NCI-H2081 (cell line): ENCODE data around the gene GLIS1.
"Not testable (repeated sequence)": the region's sequence is repeated elsewhere in the genome, so short reads cannot be mapped to it uniquely, and the experiment has no call there.

Experiments
- DNase-seq, 2 experiments: peaks; one replicate each; lab custom pipeline; 2025; lab: John Stamatoyannopoulos, UW

The GLIS1 gene

DNA sequence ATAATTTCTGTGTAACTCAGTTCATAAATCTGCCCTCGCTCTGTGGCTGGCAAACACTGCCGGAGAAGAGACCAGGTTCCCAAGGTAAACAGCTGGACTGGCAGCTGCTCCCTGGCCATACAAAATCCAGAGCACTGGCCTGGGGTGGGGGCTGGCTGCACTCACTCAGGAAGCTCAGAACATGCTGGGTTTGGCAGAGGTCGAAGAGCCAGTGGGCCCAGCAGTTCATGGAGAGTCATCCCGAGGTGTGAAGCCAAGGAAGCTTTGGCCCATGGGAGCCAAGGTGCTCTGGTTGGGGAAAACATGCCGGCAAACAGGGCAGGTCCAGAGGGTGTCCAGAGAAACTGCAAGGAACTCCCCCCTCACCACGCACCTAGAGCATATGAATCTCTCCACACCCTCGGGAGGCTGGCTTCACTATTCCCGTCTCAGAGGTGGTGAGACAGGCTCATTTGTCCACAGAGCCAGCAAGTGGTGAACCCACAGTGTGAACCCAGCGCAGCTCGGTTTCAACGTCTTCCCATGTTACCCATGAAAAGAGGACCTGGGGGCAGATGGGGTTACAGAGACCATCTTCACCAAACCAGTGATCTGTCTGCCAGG, 177.4 kb downstream of the GLIS1 start:
- DNase-seq, result no peak

DNA sequence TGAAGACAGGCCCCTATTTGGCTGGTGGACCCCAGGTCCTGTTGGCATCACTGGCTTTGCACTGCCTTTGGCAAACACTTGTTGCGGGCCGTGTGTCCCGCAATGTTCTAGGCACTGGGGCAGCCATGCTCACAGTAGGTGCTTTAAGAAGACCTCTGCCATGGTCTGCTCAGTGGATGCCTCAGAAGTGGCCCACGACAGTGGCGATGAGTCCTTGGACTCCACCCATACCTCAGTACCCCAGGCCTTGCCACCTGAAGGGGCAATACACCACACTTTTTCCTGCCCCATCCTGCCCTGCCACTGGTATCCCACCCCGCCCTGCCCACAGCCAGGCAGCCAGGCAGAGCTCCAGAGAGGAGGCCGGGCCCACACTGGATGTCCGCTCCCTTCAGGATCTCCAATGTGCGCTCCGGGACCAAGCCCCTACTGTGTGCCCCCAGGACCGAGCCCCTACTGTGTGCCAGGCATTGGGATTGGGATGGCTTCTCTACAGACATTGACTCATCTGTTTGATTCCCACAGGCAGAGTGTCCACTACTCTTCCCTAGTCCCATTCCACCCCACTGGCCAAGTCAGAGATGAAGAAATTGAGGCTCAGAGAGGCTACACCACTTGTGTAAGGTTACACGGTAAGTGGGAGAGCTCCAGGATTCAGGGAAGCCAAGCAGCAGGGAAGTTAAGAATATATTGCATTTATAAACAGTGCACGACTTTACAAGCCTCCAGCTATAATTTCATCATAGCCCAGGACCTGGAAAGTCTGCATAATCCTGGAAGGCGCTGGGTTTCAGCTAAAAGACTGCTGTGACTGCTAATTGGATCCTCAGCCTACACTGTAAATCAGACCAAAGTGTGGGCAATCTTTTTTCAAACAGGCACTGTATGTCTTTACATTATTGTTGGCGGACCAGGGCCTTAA, 178.1 kb downstream of the GLIS1 start:
- no peak for DNase-seq

DNA sequence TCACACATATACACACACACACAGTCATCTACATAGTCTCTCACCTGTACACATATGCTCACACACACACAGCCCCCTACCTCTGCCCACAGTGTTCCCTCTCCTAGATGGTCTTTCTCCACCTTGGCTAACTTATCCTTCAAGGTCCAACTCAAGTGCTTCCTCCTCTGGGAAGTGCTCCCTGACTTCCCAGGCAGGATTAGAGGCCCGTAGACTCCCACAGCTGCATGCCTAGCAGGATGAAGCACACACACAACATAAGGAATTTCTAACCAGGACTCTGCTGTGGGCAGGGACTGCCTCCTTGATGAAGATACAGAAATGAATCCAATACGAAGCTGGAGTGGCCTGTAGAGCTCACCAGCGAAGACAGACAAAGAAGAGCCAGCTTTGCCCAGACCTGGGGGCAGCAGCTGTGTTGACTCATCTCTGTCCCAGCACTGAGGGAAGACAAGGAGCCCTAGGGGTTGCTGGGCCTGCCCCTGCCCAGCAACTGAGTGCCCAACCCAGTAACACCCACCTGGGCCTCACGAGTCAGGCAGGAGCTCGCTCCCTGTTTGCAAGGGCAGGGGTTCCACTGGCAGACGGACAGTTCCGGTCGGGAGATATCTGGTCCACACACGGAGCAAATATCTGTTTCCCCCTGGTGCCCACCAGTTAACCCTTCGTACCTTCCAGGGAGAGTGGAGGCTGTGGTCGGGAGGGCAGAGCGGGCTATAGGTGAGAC, 178.9 kb downstream of the GLIS1 start:
- no peak for DNase-seq

DNA sequence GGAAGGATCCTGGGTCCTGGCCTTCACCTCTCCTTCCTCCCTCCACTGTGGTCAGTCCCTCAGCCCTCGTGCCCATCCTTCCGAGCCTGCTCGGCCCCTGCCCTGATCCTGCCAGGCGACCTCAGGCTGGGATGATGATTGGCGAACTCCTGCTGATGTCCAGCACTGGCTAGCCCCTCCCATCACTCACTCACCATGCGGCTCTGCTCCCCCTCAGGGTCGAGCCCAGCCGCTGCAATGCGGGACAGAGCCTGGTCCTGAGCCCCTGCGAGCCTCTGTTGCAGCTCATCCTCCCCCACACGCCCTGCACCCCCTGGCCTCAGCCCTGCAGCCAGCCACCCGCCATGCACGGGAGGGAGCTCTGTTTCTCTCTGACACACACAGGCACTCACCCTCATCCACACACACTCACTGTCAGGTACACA, 179.6 kb downstream of the GLIS1 start:
- no peak for DNase-seq

DNA sequence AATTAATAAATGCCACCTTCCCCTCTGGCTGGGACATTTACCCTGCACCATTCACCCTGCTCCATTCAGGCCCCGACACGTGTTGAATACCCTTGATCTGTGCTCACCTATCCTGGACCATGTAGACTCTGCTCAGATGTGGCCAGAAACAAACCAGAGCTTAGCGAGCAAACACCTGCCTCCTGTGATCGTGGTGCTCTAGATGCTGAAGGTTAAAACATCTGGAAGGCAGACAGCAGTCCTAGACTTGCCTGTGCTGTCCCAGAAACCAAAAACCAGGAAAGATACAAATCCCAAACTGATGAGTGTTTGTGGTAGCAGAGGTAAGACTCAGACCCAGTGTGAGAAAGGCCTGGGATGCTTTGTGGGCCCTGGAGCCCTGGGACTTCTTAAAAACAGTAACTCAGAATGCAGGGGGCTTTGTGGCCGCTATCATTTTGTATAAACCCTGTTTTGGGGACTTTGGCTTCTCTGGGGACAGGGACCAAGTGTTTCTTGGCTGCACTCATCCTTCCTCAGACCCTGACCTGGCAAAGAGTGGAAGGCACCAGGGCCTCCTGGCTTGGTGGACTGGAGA, 180.1 kb downstream of the GLIS1 start:
- DNase-seq, result no peak

DNA sequence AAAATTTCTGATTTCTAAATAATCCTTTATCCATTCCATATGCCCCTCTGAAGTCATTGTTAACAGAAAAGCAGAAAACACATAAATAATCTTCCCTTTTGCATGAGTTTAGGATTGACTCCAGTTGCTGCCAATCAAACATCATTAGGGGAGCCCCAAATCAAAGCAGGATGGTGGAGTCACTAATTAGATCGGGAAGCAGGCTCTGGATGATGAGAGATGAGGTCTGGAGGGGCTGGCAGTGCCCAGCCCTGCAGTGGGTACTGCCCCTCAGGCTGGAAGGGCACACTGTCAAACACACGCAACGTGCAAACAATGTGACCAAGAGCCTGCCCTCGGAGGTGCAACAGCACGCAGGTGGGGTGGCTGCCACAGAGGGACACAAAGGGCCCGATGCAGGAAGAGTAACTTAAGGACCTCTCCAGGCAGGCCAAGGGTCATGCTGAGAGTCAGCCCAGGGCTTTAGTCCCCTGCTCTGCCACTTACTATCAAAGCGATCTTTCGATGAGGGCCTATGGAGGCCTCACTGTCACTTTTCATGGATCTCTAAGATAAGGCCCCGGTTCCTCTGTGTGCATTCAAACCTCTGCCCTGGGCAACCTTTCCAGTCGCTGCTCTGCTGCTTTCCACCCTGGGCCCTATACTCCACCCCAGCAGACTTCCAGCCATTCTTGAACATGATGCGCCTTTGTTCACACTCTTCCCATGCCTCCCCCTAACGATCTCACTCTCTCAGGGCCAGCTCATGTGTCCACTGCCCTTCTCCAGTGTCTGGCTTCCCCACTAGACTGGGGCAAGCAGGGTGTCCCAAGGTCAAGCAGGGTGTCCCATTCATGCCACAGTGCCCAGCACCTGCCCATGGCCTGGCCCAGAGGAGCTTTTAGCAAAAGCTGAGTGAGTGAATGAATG, 180.9 kb downstream of the GLIS1 start:
- DNase-seq, result no peak

DNA sequence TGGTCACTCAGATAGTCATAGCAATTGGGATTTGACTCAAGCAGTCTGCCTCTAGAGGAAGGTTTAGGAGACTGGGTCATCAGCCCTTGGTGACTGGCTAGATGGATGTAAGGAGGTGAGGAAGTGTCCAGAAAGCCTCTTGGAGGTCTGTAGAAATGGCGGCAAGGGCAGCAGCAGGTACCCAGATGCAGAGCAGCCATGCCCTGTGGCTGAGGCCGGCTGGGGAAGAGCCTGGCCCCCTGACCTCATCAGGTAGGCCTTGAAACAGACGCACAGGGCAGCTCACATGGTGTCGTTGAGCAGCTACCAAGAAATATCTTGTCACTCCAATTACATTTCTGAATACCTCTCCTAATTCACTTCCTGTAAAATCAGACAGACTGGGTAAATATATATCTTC, 181.6 kb downstream of the GLIS1 start:
- no peak for DNase-seq

DNA sequence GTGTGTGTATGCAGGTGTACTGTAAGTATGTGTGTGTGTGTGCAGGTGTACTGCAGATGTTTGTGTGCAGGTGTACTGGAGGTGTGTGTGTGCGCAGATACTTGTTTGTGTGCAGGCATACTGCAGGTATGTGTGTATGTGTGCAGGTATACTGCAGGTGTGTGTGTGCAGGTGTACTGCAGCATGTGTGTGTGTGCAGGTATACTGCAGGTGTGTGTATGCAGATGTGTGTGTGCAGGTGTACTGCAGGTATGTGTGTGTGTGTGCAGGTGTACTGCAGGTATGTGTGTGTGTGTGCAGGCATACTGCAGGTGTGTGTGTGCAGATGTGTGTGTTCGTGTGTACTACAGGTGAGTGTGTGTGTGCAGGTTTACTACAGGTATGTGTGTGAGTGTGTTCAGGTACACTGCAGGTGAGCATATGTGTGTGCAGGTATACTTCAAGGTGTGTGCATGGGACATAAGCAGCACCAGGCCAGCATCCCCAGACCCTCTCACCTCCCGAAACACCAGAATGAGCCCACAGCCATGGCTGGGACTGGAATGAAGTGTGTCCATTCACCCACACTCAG, 182.2 kb downstream of the GLIS1 start:
- no peak for DNase-seq

DNA sequence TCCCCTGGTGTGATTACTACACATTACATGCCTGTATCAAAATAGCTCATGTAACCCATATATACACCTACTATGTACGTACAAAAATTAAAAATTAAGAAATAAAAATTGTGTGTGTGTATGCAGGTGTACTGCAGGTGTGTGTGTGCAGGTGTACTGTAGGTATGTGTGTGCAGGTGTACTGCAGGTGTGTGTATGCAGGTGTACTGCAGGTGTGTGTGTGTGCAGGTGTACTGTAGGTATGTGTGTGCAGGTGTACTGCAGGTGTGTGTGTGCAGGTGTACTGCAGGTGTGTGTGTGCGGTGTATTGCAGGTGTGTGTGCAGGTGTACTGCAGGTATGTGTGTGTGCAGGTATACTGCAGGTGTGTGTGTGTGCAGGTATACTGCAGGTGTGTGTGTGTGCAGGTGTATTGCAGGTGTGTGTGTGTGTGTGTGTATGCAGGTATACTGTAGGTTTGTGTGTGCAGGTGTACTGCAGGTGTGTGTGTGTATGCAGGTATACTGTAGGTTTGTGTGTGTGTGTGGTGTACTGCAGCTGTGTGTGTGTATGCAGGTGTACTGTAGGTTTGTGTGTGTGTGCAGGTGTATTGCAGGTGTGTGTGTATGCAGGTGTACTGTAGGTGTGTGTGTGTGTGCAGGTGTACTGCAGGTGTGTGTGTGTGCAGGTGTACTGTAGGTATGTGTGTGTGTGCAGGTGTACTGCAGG, 183.2 kb downstream of the GLIS1 start:
- not testable (repeated sequence) for DNase-seq

DNA sequence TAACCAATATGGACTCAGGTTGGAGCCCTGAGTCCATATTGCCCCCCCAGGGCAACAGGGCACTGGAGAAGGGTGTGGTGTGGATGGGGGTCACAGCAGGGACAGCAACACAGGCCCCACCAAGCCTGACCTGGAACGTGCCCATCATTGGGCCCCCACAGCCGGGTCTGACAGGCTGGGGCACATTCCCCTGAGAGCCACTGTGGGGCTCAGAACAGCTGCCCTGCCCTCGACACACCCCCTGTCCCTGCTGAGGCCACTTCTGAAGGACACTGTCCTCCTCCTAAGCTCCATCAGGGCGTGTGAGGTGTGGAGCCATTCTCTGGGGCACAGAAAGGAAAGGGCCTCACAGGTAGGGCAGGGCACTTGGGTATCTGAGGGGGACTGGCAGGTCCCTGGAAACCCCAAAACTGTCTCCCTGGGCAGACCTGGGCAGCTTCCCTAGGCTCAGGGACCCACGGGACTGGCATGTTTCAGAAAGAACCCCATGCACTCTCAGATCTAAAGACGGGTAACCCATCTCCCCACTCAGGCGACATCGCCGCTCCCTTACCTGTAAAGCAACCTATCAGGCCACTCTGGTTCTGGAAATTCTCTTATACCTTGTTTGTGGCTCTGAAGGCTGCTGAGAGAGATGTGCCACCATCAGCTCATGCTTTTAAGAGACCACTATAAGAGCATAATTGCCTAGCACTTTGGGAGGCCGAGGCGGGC, 184.2 kb downstream of the GLIS1 start:
- no peak for DNase-seq

DNA sequence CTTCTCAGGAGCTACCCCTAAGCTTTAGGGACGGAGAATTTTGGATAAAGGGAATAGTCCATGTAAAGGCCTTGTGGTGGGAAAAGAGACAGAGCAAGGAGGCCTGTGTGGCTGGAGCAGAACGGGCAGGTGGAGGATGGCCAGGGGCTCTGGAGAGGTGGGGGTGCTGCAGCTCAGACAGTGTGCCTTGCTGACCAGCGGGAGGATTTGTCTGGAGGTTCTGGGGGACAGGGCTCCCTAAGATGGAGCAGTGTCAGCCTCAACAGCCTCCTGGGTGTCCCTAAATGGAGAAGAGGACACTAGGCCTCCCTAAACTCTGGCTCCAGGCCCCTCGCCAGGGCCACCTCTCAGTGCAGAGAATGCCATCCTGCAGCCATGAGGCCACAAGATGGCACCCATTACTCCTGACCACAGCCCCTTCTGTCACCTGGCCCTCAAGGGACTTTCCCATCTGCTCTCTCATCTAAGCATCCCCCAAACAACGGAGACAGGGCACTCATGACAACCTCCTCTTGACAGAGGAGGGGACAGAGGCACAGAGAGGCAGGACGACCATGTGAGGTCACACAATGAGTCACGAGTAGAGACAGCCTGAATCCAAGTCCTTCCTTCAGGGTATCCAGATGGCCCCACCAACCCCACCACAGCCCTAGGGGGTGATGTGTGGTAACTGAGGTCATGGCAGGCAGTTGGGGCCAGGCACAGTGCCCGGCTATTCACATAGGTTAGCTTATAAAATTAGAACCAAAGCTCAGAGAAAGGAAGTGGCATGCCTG, 185.0 kb downstream of the GLIS1 start:
- DNase-seq, result no peak

DNA sequence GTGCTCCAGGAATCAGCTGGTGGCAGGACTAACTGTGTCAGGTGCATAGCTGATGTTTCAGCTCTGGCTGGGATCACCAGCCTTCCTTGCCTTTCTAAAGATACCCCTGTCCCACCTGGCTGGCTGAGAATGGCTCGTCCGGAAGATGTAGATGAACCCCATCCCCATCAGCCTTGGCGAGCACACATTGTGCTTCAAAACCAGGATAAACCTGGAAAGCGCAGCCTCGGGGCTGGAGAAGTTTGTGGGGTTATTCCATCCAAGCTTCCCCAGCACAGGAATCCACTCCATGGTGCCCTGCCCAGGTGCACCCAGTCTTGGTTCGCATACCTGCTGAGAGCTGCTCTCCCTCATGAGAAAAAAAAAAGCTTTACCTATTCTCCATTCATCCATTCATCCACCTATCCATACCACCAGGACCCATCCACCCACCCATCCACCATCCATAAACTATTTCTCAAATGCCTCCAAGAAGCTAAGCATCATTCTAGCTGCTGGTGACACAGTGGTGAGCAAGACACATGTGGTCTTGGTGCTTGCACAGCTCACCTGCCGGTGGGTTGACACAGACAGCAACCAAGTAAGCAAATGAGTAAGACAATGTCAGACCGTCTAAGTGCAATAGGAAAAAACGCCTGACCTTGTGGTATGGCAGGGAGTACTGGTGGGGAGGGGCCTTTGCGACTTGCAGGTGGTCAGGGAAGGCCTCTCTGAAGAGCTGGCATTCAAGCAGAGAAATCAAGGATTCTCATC, 185.8 kb downstream of the GLIS1 start:
- no peak for DNase-seq

DNA sequence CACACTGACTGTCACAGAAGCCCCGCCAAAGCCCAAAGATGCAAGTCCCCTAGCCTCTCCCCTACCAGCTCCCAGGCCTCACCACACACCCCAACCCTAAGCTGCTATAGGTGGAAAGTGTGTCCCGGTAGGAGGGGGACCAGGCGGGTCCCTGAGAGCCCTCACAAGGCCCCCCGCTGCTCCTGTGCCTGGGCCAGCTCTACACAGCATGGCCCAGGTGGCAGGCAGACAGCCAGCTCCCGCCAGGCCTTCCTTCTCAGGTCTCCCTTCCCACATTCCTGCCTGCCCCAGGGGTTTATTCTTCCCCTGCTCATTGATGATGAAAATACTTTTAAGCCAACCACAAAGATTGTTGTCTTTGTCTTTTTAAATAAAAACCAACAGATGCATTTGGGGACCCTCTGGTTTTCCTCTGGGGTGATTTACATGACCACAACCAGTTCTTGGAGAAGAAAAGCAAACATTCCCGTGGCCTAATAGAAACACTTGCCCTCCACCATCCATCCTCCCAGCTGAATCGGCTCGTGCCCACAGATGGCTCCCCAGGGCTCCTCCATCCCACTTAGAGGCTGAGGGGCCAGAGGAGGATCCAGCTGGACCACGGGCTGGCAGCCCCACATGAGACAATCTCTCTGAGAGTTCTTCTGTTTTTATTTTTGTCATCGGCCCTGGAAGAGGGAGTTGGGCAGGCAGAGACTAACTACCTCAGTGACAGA, 186.7 kb downstream of the GLIS1 start:
- DNase-seq, result peak; percentile 16 to 19

DNA sequence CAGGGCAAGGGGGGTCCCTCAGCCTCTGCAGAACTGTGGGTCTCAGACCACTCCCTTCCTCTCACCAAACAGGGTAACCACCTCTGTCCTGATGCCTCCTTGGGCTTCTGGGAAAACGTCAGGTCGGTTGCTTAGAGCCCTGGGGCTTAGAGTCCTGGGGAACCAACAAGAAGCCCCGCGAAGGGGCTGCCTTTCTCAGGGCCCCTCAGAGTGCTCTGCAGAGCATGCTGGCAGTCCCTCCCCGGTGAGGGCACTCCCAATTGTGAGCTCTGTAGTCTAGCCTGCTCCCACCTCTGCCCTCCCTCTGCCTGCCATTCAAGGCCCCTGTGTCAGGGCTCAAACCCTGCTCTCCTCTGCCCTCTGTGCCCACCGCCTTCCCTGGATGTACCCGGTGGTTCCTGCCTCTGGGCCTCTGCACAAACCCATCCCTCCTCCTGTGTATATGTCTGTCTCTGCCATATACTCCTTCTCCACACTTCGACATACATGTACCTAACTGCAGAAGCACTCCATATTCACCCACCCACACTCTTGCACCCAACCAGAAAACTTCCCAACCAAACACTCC, 187.5 kb downstream of the GLIS1 start:
- no peak for DNase-seq

DNA sequence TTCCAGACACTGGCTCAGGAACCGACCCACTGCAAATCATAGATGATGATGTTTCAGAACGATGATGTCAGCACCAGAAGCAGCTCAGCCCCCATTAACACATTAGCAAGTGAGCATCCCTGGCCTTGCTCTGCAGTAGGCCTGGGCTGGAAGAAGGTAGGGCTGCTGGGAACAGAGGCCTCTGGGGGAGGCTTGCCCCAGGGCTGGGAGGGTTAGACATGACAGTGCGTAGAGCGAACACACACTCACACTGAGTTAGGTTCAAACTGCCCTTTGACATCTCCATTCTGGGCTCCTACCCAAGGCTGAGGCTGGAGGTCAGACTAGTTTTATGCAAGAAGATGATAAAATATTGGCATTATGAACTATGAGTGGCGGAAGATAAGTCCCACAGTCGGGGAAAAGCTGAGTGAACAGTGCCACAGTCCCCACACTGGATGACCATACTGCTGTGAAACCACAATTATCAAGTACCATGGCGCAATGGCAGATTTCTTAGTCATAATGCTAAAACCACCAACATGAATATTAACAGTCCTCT, 188.7 kb downstream of the GLIS1 start:
- no peak for DNase-seq

DNA sequence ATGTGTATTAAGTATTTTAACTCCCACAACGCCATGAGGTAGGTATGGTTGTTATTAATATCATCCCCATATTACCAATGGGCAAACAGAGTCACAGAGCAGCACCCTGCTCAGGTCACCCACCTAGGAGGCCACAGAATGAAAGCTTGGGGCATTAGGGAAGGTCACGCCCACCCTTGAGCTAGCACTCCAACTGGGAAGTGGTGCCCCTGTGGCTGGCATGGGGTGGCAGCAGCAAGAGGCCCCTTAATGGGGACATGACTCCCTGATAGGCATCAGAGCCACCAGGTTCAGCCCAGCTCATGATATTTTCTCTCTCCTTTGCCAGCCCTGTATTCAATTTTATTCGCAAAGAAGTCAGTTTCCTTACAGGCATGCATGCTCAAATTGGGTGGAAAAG, 189.2 kb downstream of the GLIS1 start:
- no peak for DNase-seq

DNA sequence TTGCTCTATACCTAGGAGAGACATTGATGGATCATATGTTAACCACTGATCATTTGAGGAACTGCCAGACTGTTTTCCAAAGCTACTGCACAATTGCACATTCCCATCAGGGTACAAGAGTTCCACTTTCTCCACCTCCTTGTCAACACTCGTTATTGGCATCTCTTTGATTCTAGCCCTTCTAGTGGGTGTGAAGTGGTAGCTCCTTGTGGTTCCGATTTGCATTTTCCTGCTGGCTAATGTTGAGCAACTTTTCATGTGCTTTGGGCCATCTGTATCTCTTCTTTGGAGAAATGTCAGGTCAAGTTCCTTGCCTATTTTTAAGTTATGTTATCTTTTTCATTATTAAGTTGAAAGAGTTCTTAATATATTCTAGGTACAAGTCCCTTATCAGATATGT, 189.7 kb downstream of the GLIS1 start:
- no peak for DNase-seq
